CD4-positive, alpha-beta memory T cell (primary cell): ENCODE data around the gene P2RY1. TPM values are rescaled to one million over a fixed set of nuclear protein-coding genes. Genes with fewer than 3 reads are reported as not detected.

ENCODE experiments used
- CTCF ChIA-PET: fragments of 350-600 bp; sonication (Branson Sonifier 250); formaldehyde crosslinking; loops from one replicate; lab custom pipeline; 2021; ENCODE audit warnings: inconsistent platforms; ENCODE audit not compliant: partially characterized antibody; lab: Charles Lee
- POLR2A ChIA-PET: fragments of 350-600 bp; sonication (Branson Sonifier 250); formaldehyde crosslinking; loops from one replicate; lab custom pipeline; 2021; ENCODE audit not compliant: partially characterized antibody; lab: Charles Lee
- DNase-seq, 5 donors: peaks; one replicate each; pipeline versions ENCODE4 v3.0.0 to v3.0.0-alpha.2; 2020 to 2022; ENCODE audit warnings: mixed read lengths in 1 of 5
- H3K27ac ChIP-seq: one replicate; pipeline ENCODE4 v1.7.0; 2013; ENCODE audit warnings: low read depth, low read length
- H3K27me3 ChIP-seq: 2 replicates; pipeline ENCODE4 v1.7.0; 2013; ENCODE audit warnings: mild to moderate bottlenecking, low read length, moderate library complexity; ENCODE audit not compliant: insufficient read depth
- H3K36me3 ChIP-seq: 2 replicates; pipeline ENCODE4 v1.7.0; 2013; ENCODE audit warnings: mild to moderate bottlenecking, low read length, moderate library complexity; ENCODE audit not compliant: insufficient read depth
- H3K4me1 ChIP-seq: 2 replicates; pipeline ENCODE4 v1.7.0; 2013; ENCODE audit warnings: mild to moderate bottlenecking, low read length, moderate library complexity; ENCODE audit not compliant: insufficient read depth
- H3K4me3 ChIP-seq, 2 donors: one replicate each; pipeline ENCODE4 v1.7.0; 2013; ENCODE audit warnings: low read length in 2 of 2, mild to moderate bottlenecking in 1 of 2
- H3K9me3 ChIP-seq, 2 donors: one replicate each; pipeline ENCODE4 v1.7.0; 2013; ENCODE audit warnings: low read length in 2 of 2, control low read depth in 1 of 2; ENCODE audit not compliant: control insufficient read depth in 1 of 2
- H3K27ac Mint-ChIP-seq, 7 donors: one replicate each; pipeline ENCODE4 v1.8.0; 2020 to 2021; ENCODE audit warnings: mixed read lengths in 7 of 7, mild to moderate bottlenecking in 6 of 7, inconsistent platforms in 3 of 7, moderate library complexity in 3 of 7
- H3K27me3 Mint-ChIP-seq, 2 donors: one replicate each; pipeline ENCODE4 v1.8.0; 2020 to 2021; ENCODE audit warnings: mixed read lengths in 2 of 2
- H3K36me3 Mint-ChIP-seq, 2 donors: one replicate each; pipeline ENCODE4 v1.8.0; 2020 to 2021; ENCODE audit warnings: mixed read lengths in 2 of 2, inconsistent platforms in 1 of 2, mild to moderate bottlenecking in 1 of 2
- H3K4me1 Mint-ChIP-seq, 4 donors: one replicate each; pipeline ENCODE4 v1.8.0; 2020 to 2021; ENCODE audit warnings: mixed read lengths in 4 of 4, mild to moderate bottlenecking in 1 of 4
- H3K4me3 Mint-ChIP-seq, 8 donors: one replicate each; pipeline ENCODE4 v1.8.0; 2020 to 2021; ENCODE audit warnings: mixed read lengths in 8 of 8, mild to moderate bottlenecking in 7 of 8, moderate library complexity in 6 of 8, inconsistent platforms in 3 of 8
- H3K9me3 Mint-ChIP-seq, 8 donors: one replicate each; pipeline ENCODE4 v1.8.0; 2020 to 2021; ENCODE audit warnings: mixed read lengths in 8 of 8, mild to moderate bottlenecking in 5 of 8, inconsistent platforms in 3 of 8, moderate library complexity in 1 of 8
- intact Hi-C: fragments of 100-400 bp; cut with micrococcal nuclease; formaldehyde crosslinking; loops from one replicate; pipeline ENCODE4 v1.15.1; 2023
- polyA plus RNA-seq, 2 donors: library from polyadenylated mRNA; unstranded; fragments of 300-500 nt; fragmentation: Illumina TruSeq; gene quantifications; one replicate each; pipeline ENCODE4 v1.2.3, GENCODE V29; 2021
- total RNA-seq, 2 experiments: library from RNA; stranded (reverse); gene quantifications; one replicate each; pipeline ENCODE4 v1.2.3, GENCODE V29; 2021

Gene P2RY1
- total and polyA plus RNA-seq, 4 experiments from 2014 or later, result 0.08 to 0.09 TPM; not detected in 2

DNA sequence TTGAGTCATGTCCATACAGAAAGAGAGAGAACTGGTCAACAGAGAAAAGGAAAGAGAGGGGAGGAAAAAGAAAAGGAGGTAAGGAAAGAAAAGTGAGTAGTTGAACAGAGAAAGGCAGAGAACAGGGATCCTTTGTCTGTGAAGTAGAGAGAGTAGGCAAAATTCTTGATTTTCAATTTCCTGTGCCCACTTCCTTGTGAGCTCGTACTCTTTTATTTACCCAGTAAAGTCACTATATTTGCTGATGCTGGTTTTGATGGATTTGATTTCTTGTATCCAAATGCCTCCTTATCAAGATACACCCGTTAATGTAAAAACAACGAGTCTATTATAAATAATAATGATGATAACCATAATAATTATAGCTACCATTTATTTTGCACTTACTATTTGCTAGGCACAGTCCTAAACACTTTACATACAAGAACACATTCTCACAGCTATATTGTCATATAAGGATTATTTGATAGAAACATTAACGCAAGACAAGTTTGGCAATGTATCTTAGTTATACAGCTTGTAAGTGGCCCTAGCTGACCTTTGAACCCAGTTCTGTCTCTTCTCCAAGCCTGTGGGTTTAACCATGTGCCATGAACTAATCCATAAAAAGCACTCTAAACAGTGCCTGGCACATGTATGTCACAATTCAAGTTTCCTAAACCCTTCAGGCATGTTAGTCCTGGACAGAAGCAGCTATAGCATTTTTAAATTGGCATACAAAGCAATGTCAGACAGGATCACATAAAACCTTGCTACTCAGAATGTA lies 6.7 kb upstream of the P2RY1 start:
- H3K4me1 ChIP-seq, result no peaks in the 10 kb centered on the region
- ChIA-PET POLR2A (no interaction called here), CTCF (no interaction called here)
- Mint-ChIP-seq H3K9me3 (peaks cover 0 to 2% (median 0%) of the 10 kb centered on the region in 8 donors), H3K27ac (no peak overlapping the region), H3K4me3 (no peak overlapping the region), H3K36me3 (no peaks in the 10 kb centered on the region), H3K4me1 (no peaks in the 10 kb centered on the region), H3K27me3 (peaks cover 6% of the 10 kb centered on the region in 2 donors)
- no peak overlapping the region for H3K4me3 ChIP-seq
- H3K27ac ChIP-seq, result no peak overlapping the region
- intact Hi-C loops, result no loop called here
- H3K36me3 ChIP-seq, result no peaks in the 10 kb centered on the region
- no peaks in the 10 kb centered on the region for H3K9me3 ChIP-seq
- no peaks in the 10 kb centered on the region for H3K27me3 ChIP-seq
- no peak for DNase-seq

GRCh38 chr3:152830245-152830644 lies 4.7 kb upstream of the P2RY1 start:
- H3K27me3 ChIP-seq, result no peaks in the 10 kb centered on the region
- H3K4me1 Mint-ChIP-seq, result peaks cover 0 to 14% (median 2%) of the 10 kb centered on the region in 4 donors
- peaks cover 0 to 3% (median 0%) of the 10 kb centered on the region in 8 donors for H3K9me3 Mint-ChIP-seq
- H3K36me3 ChIP-seq, result no peaks in the 10 kb centered on the region
- no peak overlapping the region for H3K27ac ChIP-seq
- intact Hi-C loops, result no loop called here
- no peak overlapping the region for H3K27ac Mint-ChIP-seq
- H3K4me3 ChIP-seq, result no peak overlapping the region
- no peak for DNase-seq
- POLR2A ChIA-PET, result no interaction called here
- H3K4me3 Mint-ChIP-seq, result no peak overlapping the region
- H3K4me1 ChIP-seq, result peaks cover 2% of the 10 kb centered on the region
- no peaks in the 10 kb centered on the region for H3K36me3 Mint-ChIP-seq
- CTCF ChIA-PET, result no interaction called here
- peaks cover 9% of the 10 kb centered on the region in 2 donors for H3K27me3 Mint-ChIP-seq
- no peaks in the 10 kb centered on the region for H3K9me3 ChIP-seq

DNA sequence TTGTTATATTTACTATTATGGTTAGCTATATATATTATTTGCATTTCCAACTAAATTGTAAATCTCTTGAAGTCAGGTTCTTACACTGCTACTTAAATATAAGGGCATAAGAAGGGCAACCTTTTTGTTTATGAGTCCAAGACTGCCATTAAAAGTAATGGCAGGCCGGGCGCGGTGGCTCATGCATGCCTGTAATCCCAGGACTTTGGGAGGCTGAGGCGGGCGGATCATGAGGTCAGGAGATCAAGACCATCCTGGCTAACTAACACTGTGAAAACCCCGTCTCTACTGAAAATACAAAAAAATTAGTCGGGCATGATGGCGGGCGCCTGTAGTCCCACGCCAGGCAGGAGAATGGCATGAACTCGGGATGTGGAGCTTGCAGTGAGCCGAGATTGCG lies 2.9 kb upstream of the P2RY1 start:
- peaks cover 20 to 21% of the 10 kb centered on the region in 2 donors for H3K27me3 Mint-ChIP-seq
- CTCF ChIA-PET, result no interaction called here
- H3K36me3 ChIP-seq, result no peaks in the 10 kb centered on the region
- H3K9me3 ChIP-seq, result no peaks in the 10 kb centered on the region
- no peaks in the 10 kb centered on the region for H3K27me3 ChIP-seq
- intact Hi-C loops, result no loop called here
- peaks cover 3% of the 10 kb centered on the region for H3K4me1 ChIP-seq
- peaks cover 0 to 4% (median 0%) of the 10 kb centered on the region in 8 donors for H3K9me3 Mint-ChIP-seq
- no peaks in the 10 kb centered on the region for H3K36me3 Mint-ChIP-seq
- POLR2A ChIA-PET, result no interaction called here
- H3K27ac Mint-ChIP-seq, result no peak overlapping the region
- no peak overlapping the region for H3K27ac ChIP-seq
- DNase-seq, result no peak
- no peak overlapping the region for H3K4me3 Mint-ChIP-seq
- H3K4me1 Mint-ChIP-seq, result peaks cover 4 to 25% (median 8%) of the 10 kb centered on the region in 4 donors
- no peak overlapping the region for H3K4me3 ChIP-seq

- Mint-ChIP-seq H3K4me1 (peaks cover 4 to 25% (median 8%) of the 10 kb centered on the region in 4 donors), H3K27ac (no peak overlapping the region), H3K36me3 (no peaks in the 10 kb centered on the region), H3K9me3 (peaks cover 0 to 4% (median 0%) of the 10 kb centered on the region in 8 donors), H3K4me3 (no peak overlapping the region), H3K27me3 (peaks cover 20 to 21% of the 10 kb centered on the region in 2 donors)
- ChIA-PET CTCF (no interaction called here), POLR2A (no interaction called here)
- Histone ChIP-seq H3K36me3 (no peaks in the 10 kb centered on the region), H3K27me3 (no peaks in the 10 kb centered on the region), H3K9me3 (no peaks in the 10 kb centered on the region), H3K27ac (no peak overlapping the region), H3K4me1 (peaks cover 3% of the 10 kb centered on the region), H3K4me3 (no peak overlapping the region)
- intact Hi-C loops, result no loop called here
- no peak for DNase-seq
These were observed 1.8 kb upstream of the P2RY1 start for GRCh38 chr3:152833089-152833488.

- Histone ChIP-seq H3K4me3 (no peak overlapping the region), H3K36me3 (no peaks in the 10 kb centered on the region), H3K27me3 (no peaks in the 10 kb centered on the region), H3K4me1 (peaks cover 3% of the 10 kb centered on the region), H3K9me3 (no peaks in the 10 kb centered on the region), H3K27ac (no peak overlapping the region)
- Mint-ChIP-seq H3K4me3 (peak overlapping the region; percentile 23 to 77 (median 55)), H3K9me3 (peaks cover 0 to 4% (median 0%) of the 10 kb centered on the region in 8 donors), H3K36me3 (no peaks in the 10 kb centered on the region), H3K27ac (no peak overlapping the region), H3K4me1 (peaks cover 4 to 25% (median 8%) of the 10 kb centered on the region in 4 donors), H3K27me3 (peaks cover 21 to 24% of the 10 kb centered on the region in 2 donors)
- CTCF ChIA-PET, result no interaction called here
- intact Hi-C loops, result no loop called here
- DNase-seq, result no peak
- POLR2A ChIA-PET, result no interaction called here
These were observed 648 bp upstream of the P2RY1 start for GRCh38 chr3:152834191-152834775.

DNA sequence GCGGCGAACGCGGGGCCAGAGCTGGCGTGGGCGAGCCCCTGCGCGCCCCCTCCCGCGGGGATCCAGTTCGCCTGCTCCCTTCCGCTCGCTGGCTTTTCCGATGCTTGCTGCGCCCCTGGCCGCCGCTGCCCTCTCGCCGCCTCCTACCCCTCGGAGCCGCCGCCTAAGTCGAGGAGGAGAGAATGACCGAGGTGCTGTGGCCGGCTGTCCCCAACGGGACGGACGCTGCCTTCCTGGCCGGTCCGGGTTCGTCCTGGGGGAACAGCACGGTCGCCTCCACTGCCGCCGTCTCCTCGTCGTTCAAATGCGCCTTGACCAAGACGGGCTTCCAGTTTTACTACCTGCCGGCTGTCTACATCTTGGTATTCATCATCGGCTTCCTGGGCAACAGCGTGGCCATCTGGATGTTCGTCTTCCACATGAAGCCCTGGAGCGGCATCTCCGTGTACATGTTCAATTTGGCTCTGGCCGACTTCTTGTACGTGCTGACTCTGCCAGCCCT lies 721 bp downstream of the P2RY1 start:
- H3K27me3 Mint-ChIP-seq, result peaks cover 22 to 24% of the 10 kb centered on the region in 2 donors
- peak overlapping the region; percentile 52 to 80 (median 64) for H3K4me3 Mint-ChIP-seq
- H3K9me3 Mint-ChIP-seq, result peaks cover 0 to 4% (median 0%) of the 10 kb centered on the region in 8 donors
- intact Hi-C loops, result no loop called here
- no peaks in the 10 kb centered on the region for H3K9me3 ChIP-seq
- H3K36me3 Mint-ChIP-seq, result no peaks in the 10 kb centered on the region
- DNase-seq, result no peak
- H3K4me1 Mint-ChIP-seq, result peaks cover 4 to 25% (median 8%) of the 10 kb centered on the region in 4 donors
- peaks cover 3% of the 10 kb centered on the region for H3K4me1 ChIP-seq
- H3K36me3 ChIP-seq, result no peaks in the 10 kb centered on the region
- CTCF ChIA-PET, result no interaction called here
- H3K27me3 ChIP-seq, result no peaks in the 10 kb centered on the region
- POLR2A ChIA-PET, result no interaction called here
- no peak overlapping the region for H3K27ac Mint-ChIP-seq
- no peak overlapping the region for H3K27ac ChIP-seq
- no peak overlapping the region for H3K4me3 ChIP-seq

- ChIA-PET POLR2A (no interaction called here), CTCF (no interaction called here)
- peak overlapping the region in 5 of 8 donors; percentile 6 to 80 (median 53) for H3K4me3 Mint-ChIP-seq
- H3K27ac Mint-ChIP-seq, result no peak overlapping the region
- DNase-seq, result no peak
- H3K9me3 ChIP-seq, result no peaks in the 10 kb centered on the region
- H3K27ac ChIP-seq, result no peak overlapping the region
- intact Hi-C loops, result no loop called here
- peaks cover 21 to 22% of the 10 kb centered on the region in 2 donors for H3K27me3 Mint-ChIP-seq
- H3K4me3 ChIP-seq, result no peak overlapping the region
- peaks cover 3% of the 10 kb centered on the region for H3K4me1 ChIP-seq
- H3K4me1 Mint-ChIP-seq, result peaks cover 4 to 25% (median 8%) of the 10 kb centered on the region in 4 donors
- H3K36me3 Mint-ChIP-seq, result no peaks in the 10 kb centered on the region
- no peaks in the 10 kb centered on the region for H3K27me3 ChIP-seq
- H3K9me3 Mint-ChIP-seq, result peaks cover 0 to 4% (median 0%) of the 10 kb centered on the region in 8 donors
- no peaks in the 10 kb centered on the region for H3K36me3 ChIP-seq
These were observed 1.3 kb downstream of the P2RY1 start for GRCh38 chr3:152836269-152836668.
